Gastrocnemius medialis (tissue), 4 donors: ENCODE results near the gene ITGA8. TPM values are rescaled to one million over a fixed set of nuclear protein-coding genes. Genes with fewer than 3 reads are reported as not detected.
A peak's percentile ranks its signal among the peaks of the same experiment; 100 is the strongest.

Source experiments
- ATAC-seq, 2 donors: fragments of 150-250 bp; one replicate each; pipeline ENCODE4 v1.9.1; 2016
- DNase-seq, 2 donors: peaks; one replicate each; pipeline ENCODE4 v3.0.0-alpha.2; 2019
- H3K27ac ChIP-seq, 4 donors: fragments of 200-600 bp; sonication (generic); 1 replicate in 1 of 4; 2 replicates in 3 of 4; pipeline ENCODE4 v1.5.1; 2016 to 2018; ENCODE audit warnings: mild to moderate bottlenecking in 2 of 4, moderate library complexity in 1 of 4
- H3K27me3 ChIP-seq, 3 donors: fragments of 200-600 bp; sonication (generic) in 2 of 3; 1 replicate in 1 of 3; 2 replicates in 2 of 3; pipeline versions ENCODE4 v1.5.1 to v1.6.0; 2016 to 2019; ENCODE audit warnings: mild to moderate bottlenecking in 1 of 3, moderate library complexity in 1 of 3
- H3K36me3 ChIP-seq, 2 donors: fragments of 200-600 bp; sonication (generic) in 1 of 2; one replicate each; pipeline ENCODE4 v1.5.1; 2017 to 2018
- H3K4me1 ChIP-seq, 2 donors: fragments of 200-600 bp; sonication (generic) in 1 of 2; one replicate each; pipeline ENCODE4 v1.5.1; 2016 to 2017; ENCODE audit warnings: mild to moderate bottlenecking in 2 of 2
- H3K4me3 ChIP-seq, 4 donors: fragments of 200-600 bp; sonication (generic) in 3 of 4; 1 replicate in 1 of 4; 2 replicates in 3 of 4; pipeline ENCODE4 v1.5.1; 2016 to 2019; ENCODE audit warnings: mild to moderate bottlenecking in 2 of 4
- H3K9me3 ChIP-seq, 3 donors: fragments of 200-600 bp; sonication (generic) in 2 of 3; 1 replicate in 1 of 3; 2 replicates in 2 of 3; pipeline ENCODE4 v1.5.1; 2016 to 2019
- CTCF ChIP-seq, 5 experiments: fragments of 450-650 bp in 3 of 5; fragments of 200-600 bp in 2 of 5; sonication (generic) in 2 of 5; IDR thresholded peaks in 4 of 5; conservative IDR thresholded peaks in 1 of 5; 1 replicate in 4 of 5; 2 replicates in 1 of 5; pipeline ENCODE4 v1.5.1; 2016 to 2019; ENCODE audit warnings: antibody characterized with exemption in 5 of 5, mild to moderate bottlenecking in 3 of 5, moderate library complexity in 3 of 5
- POLR2A ChIP-seq, 2 donors: fragments of 450-650 bp; IDR thresholded peaks; one replicate each; pipeline ENCODE4 v1.6.1; 2017; ENCODE audit warnings: antibody characterized with exemption in 2 of 2, mild to moderate bottlenecking in 2 of 2, moderate library complexity in 2 of 2
- in situ Hi-C, 4 donors: fragments of 200-750 bp; cut with MboI; loops; one replicate each; pipeline versions ENCODE4 v1.15.0 to v1.8.0; 2017; ENCODE audit warnings: low sequenced_read_pairs in 4 of 4
- intact Hi-C: fragments of 100-400 bp; cut with DNase I; formaldehyde crosslinking; loops from one replicate; pipeline ENCODE4 v1.15.1; 2023; ENCODE audit warnings: low total_unique reads
- total RNA-seq, 4 donors: library from RNA; depleted of rRNA; stranded (reverse); fragments of >200 nt; gene quantifications; one replicate each; pipeline versions ENCODE4 v1.1.0 to v1.2.3, GENCODE V29; 2016

The ITGA8 gene
- total RNA-seq, 4 donors from 2014 or later: 1.6 to 17.4 (median 10.3) TPM

GRCh38 chr10:15739254-15739970 is 19.7 kb upstream of the ITGA8 start:
- Histone ChIP-seq H3K9me3 (no peaks in the 10 kb centered on the region), H3K4me3 (no peak overlapping the region), H3K4me1 (peaks cover 0 to 3% of the 10 kb centered on the region in 2 donors), H3K27me3 (peaks cover 0 to 3% (median 0%) of the 10 kb centered on the region in 3 donors), H3K36me3 (no peaks in the 10 kb centered on the region), H3K27ac (peak overlapping the region in 1 of 4 donors; percentile 6)
- in situ Hi-C loops (loop anchor here in 1 of 4 donors (25.0 kb wide), 1 partner anchor 302 kb away; no protein-coding TSS in a partner anchor), intact Hi-C loops (no loop called here)
- ATAC-seq: no peak
- TF ChIP-seq CTCF (IDR thresholded peaks at IDR 0.05 in 4 of 5, conservative IDR thresholded peaks at IDR 0.05 in 1 of 5) (no peak), POLR2A (IDR thresholded peaks at IDR 0.05) (no peak)
- DNase-seq: no peak

GRCh38 chr10:15738270-15738925 is 18.7 kb upstream of the ITGA8 start:
- in situ Hi-C loops (loop anchor here in 1 of 4 donors (25.0 kb wide), 1 partner anchor 301 kb away; no protein-coding TSS in a partner anchor), intact Hi-C loops (no loop called here)
- H3K9me3 ChIP-seq: no peaks in the 10 kb centered on the region
- peak overlapping the region in 2 of 4 donors; percentile 6 to 27 for H3K27ac ChIP-seq
- TF ChIP-seq POLR2A (IDR thresholded peaks at IDR 0.05) (no peak), CTCF (IDR thresholded peaks at IDR 0.05 in 4 of 5, conservative IDR thresholded peaks at IDR 0.05 in 1 of 5) (no peak)
- H3K27me3 ChIP-seq: peaks cover 0 to 3% (median 0%) of the 10 kb centered on the region in 3 donors
- DNase-seq: no peak
- H3K36me3 ChIP-seq: no peaks in the 10 kb centered on the region
- peak in 1 of 2 donors; percentile 53 for ATAC-seq
- peaks cover 0 to 3% of the 10 kb centered on the region in 2 donors for H3K4me1 ChIP-seq
- no peak overlapping the region for H3K4me3 ChIP-seq

GRCh38 chr10:15737656-15738055 is 17.9 kb upstream of the ITGA8 start:
- H3K4me3 ChIP-seq: no peak overlapping the region
- no peaks in the 10 kb centered on the region for H3K9me3 ChIP-seq
- peaks cover 0 to 3% of the 10 kb centered on the region in 2 donors for H3K4me1 ChIP-seq
- ATAC-seq (no peak), DNase-seq (no peak)
- H3K27ac ChIP-seq: no peak overlapping the region
- H3K27me3 ChIP-seq: peaks cover 0 to 3% (median 0%) of the 10 kb centered on the region in 3 donors
- no peaks in the 10 kb centered on the region for H3K36me3 ChIP-seq
- TF ChIP-seq CTCF (IDR thresholded peaks at IDR 0.05 in 4 of 5, conservative IDR thresholded peaks at IDR 0.05 in 1 of 5): no peak
- no peak for TF ChIP-seq POLR2A (IDR thresholded peaks at IDR 0.05)
- in situ Hi-C loops: loop anchor here in 1 of 4 donors (25.0 kb wide), 1 partner anchor 300 kb away; no protein-coding TSS in a partner anchor
- intact Hi-C loops: no loop called here

- intact Hi-C loops: no loop called here
- no peak overlapping the region for H3K27ac ChIP-seq
- DNase-seq (no peak), ATAC-seq (no peak)
- in situ Hi-C loops: loop anchor here in 1 of 4 donors (25.0 kb wide), 1 partner anchor 298 kb away; no protein-coding TSS in a partner anchor
- TF ChIP-seq CTCF (IDR thresholded peaks at IDR 0.05 in 4 of 5, conservative IDR thresholded peaks at IDR 0.05 in 1 of 5): no peak
- TF ChIP-seq POLR2A (IDR thresholded peaks at IDR 0.05): no peak
- peaks cover 0 to 3% of the 10 kb centered on the region in 2 donors for H3K4me1 ChIP-seq
- no peaks in the 10 kb centered on the region for H3K36me3 ChIP-seq
- peaks cover 0 to 3% (median 0%) of the 10 kb centered on the region in 3 donors for H3K27me3 ChIP-seq
- H3K9me3 ChIP-seq: no peaks in the 10 kb centered on the region
- H3K4me3 ChIP-seq: no peak overlapping the region
Measured at GRCh38 chr10:15735763-15736162, 16.0 kb upstream of the ITGA8 start.
